BE2C (cell line): Measurements from ENCODE around the gene GRIK2.

ENCODE experiments used
- DNase-seq: peaks from one replicate; pipeline ENCODE4 v3.0.0-alpha.2; 2020
- H3K27me3 ChIP-seq: fragments of 250-450 bp; sonication (Bioruptor Pico); 2 replicates; pipeline ENCODE4 v1.5.1; 2020; ENCODE audit warnings: mild to moderate bottlenecking
- H3K36me3 ChIP-seq: fragments of 250-450 bp; sonication (Bioruptor Pico); 2 replicates; pipeline ENCODE4 v1.5.1; 2020; ENCODE audit warnings: mild to moderate bottlenecking
- H3K4me1 ChIP-seq: fragments of 250-450 bp; sonication (Bioruptor Pico); 2 replicates; pipeline ENCODE4 v1.5.1; 2020
- H3K4me3 ChIP-seq: 2 replicates; pipeline ENCODE4 v1.5.1; 2011; ENCODE audit warnings: low read depth, low read length
- H3K9me3 ChIP-seq: fragments of 250-450 bp; sonication (Bioruptor Pico); 2 replicates; pipeline ENCODE4 v1.5.1; 2020
- CTCF ChIP-seq: IDR thresholded peaks from 2 replicates; pipeline ENCODE4 v1.5.1; 2012; ENCODE audit warnings: mild to moderate bottlenecking, low read depth, low read length

GRIK2 gene

GRCh38 chr6:101489456-101489855, 95.9 kb downstream of the GRIK2 start:
- H3K27me3 ChIP-seq: no peaks in the 10 kb centered on the region
- H3K36me3 ChIP-seq: peaks cover 4% of the 10 kb centered on the region; the same call in 1 of the 2 replicates
- DNase-seq: no peak
- no peaks in the 10 kb centered on the region; the same call in 1 of the 2 replicates for H3K4me1 ChIP-seq
- no peak overlapping the region for H3K4me3 ChIP-seq
- H3K9me3 ChIP-seq: no peaks in the 10 kb centered on the region
- TF ChIP-seq CTCF: no peak

GRCh38 chr6:101490857-101491256, 97.3 kb downstream of the GRIK2 start:
- no peak for TF ChIP-seq CTCF
- H3K27me3 ChIP-seq: no peaks in the 10 kb centered on the region
- no peaks in the 10 kb centered on the region for H3K9me3 ChIP-seq
- H3K4me1 ChIP-seq: no peaks in the 10 kb centered on the region; the same call in 1 of the 2 replicates
- no peak for DNase-seq
- H3K4me3 ChIP-seq: no peak overlapping the region
- peaks cover 3% of the 10 kb centered on the region for H3K36me3 ChIP-seq

- DNase-seq: no peak
- Histone ChIP-seq H3K36me3 (peaks cover 5% of the 10 kb centered on the region), H3K4me1 (no peaks in the 10 kb centered on the region), H3K4me3 (no peak overlapping the region), H3K9me3 (no peaks in the 10 kb centered on the region), H3K27me3 (no peaks in the 10 kb centered on the region)
- TF ChIP-seq CTCF: no peak
Measured at GRCh38 chr6:101502818-101503217, 109.3 kb downstream of the GRIK2 start.

GRCh38 chr6:101509536-101509935, 116.0 kb downstream of the GRIK2 start:
- Histone ChIP-seq H3K4me1 (no peaks in the 10 kb centered on the region), H3K36me3 (no peaks in the 10 kb centered on the region), H3K4me3 (no peak overlapping the region), H3K27me3 (no peaks in the 10 kb centered on the region), H3K9me3 (no peaks in the 10 kb centered on the region)
- DNase-seq: no peak
- TF ChIP-seq CTCF: no peak

- Histone ChIP-seq H3K4me1 (no peaks in the 10 kb centered on the region), H3K4me3 (no peak overlapping the region), H3K36me3 (no peaks in the 10 kb centered on the region), H3K27me3 (no peaks in the 10 kb centered on the region), H3K9me3 (no peaks in the 10 kb centered on the region)
- no peak for DNase-seq
- TF ChIP-seq CTCF: no peak
Measured at GRCh38 chr6:101513181-101513580, 119.7 kb downstream of the GRIK2 start.

GRCh38 chr6:101516578-101516977, 123.1 kb downstream of the GRIK2 start:
- no peaks in the 10 kb centered on the region for H3K9me3 ChIP-seq
- no peak overlapping the region for H3K4me3 ChIP-seq
- no peaks in the 10 kb centered on the region for H3K4me1 ChIP-seq
- no peak for TF ChIP-seq CTCF
- H3K36me3 ChIP-seq: no peaks in the 10 kb centered on the region
- H3K27me3 ChIP-seq: no peaks in the 10 kb centered on the region
- DNase-seq: no peak
